Left colon (tissue), 2 donors: ENCODE results near the gene AZU1. TPM values are rescaled to one million over a fixed set of nuclear protein-coding genes. Genes with fewer than 3 reads are reported as not detected.
"Not testable (repeated sequence)": the region's sequence is repeated elsewhere in the genome, so short reads cannot be mapped to it uniquely, and the experiment has no call there.

Experiments
- ATAC-seq: fragments of 200-7000 bp; cut with Tn5 transposase; one replicate; pipeline ENCODE4 v1.9.1; 2020; ENCODE audit warnings: mild to moderate bottlenecking, moderate library complexity
- DNase-seq, 2 donors: peaks; one replicate each; pipeline ENCODE4 v3.0.0-alpha.2; 2020
- intact Hi-C, 2 donors: fragments of 100-400 bp; cut with DNase I in 1 of 2; cut with micrococcal nuclease in 1 of 2; formaldehyde crosslinking; loops; one replicate each; pipeline versions ENCODE4 v1.11.2 to v1.14.0; 2022; cut with DNase I, micrococcal nuclease
- total RNA-seq, 2 donors: library from RNA; stranded (reverse); fragmentation: NEBNext Ultra II Directional; extraction: Animal tissue kit (Norgen Biotek cat#: 25700); gene quantifications; one replicate each; pipeline ENCODE4 v1.2.1, GENCODE V29; 2021
- donor health status: DM: no; HTN: no; CAD: no.
- donor health status: DM: yes; HTN: yes; CAD: no.

The AZU1 gene
- total RNA-seq, 2 donors from 2014 or later, result not detected

DNA sequence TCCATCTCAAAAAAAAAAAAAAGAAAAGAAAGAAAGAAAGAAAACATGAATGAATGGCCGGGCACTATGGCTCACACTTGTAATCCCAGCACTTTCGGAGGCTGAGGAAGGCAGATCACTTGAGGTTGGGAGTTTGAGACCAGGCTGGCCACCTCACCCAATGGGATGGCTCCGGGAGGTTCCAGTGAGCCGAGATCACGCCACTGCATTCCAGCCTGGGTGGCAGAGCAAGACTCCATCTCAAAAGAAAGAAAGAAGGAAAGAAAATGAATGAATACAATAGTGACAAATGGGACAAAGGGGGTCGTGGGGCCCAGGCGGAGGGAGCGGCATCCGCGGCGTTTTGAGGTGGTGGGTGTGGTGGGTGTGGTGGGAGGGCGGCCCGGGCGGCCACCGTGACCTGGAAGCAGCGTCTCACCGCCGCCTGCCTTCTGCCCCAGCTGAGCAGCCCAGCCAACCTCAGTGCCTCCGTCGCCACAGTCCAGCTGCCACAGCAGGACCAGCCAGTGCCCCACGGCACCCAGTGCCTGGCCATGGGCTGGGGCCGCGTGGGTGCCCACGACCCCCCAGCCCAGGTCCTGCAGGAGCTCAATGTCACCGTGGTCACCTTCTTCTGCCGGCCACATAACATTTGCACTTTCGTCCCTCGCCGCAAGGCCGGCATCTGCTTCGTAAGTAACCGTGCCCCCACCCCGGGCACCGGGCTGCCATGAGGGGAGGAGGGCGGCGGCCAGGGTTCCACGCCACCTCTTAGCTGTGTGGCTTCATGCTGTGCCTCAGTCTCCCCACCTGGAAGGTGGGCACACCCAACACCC lies 18.3 kb downstream of the AZU1 start:
- ATAC-seq (no peak), DNase-seq (no peak)
- intact Hi-C loops, result no loop called here

DNA sequence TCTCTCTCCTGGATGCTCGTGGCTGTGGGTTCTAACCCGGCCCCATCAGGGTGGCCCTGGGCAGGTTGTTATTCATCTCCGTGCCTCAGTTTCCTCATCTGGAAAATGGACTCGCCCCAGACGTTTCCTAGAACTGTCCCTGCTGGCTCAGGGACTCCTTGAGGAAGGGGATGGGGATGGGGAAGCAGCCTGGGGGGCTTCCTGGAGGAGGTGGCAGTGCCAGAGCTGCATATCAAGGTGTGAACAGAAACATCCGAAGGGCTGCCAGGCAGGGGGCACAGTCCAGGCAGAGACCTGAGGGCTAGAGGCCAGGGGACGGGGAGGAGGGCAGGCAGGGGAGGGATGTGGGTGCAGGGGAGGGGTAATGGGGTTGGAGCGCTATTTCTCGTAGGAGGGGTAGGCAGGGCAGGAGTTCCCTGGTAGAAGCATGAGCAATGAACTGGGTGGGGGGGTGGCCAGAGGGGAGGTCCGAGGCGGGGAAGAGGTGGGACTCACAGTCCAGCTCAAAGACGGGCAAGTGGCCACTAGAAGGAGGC lies 20.8 kb downstream of the AZU1 start:
- ATAC-seq (no peak), DNase-seq (no peak)
- intact Hi-C loops, result no loop called here

DNA sequence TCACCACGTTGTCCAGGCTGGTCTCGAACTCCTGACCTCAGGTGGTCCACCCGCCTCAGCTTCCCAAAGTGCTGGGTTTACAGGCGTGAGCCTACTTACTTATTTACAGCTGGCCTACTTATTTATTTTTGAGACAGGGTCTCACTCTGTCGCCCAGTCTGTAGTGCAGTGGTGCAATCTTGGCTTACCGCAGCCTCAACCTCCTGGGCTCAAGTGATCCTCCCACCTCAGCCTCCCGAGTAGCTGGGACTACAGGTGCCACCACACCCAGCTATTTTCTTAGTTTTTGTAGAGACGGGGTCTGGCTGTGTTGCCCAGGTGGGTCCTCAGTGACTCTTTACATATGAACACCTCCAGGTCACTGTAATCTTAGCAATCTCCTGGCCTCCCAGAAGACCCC lies 21.6 kb downstream of the AZU1 start:
- DNase-seq, intact Hi-C loops, ATAC-seq: not testable (repeated sequence)

DNA sequence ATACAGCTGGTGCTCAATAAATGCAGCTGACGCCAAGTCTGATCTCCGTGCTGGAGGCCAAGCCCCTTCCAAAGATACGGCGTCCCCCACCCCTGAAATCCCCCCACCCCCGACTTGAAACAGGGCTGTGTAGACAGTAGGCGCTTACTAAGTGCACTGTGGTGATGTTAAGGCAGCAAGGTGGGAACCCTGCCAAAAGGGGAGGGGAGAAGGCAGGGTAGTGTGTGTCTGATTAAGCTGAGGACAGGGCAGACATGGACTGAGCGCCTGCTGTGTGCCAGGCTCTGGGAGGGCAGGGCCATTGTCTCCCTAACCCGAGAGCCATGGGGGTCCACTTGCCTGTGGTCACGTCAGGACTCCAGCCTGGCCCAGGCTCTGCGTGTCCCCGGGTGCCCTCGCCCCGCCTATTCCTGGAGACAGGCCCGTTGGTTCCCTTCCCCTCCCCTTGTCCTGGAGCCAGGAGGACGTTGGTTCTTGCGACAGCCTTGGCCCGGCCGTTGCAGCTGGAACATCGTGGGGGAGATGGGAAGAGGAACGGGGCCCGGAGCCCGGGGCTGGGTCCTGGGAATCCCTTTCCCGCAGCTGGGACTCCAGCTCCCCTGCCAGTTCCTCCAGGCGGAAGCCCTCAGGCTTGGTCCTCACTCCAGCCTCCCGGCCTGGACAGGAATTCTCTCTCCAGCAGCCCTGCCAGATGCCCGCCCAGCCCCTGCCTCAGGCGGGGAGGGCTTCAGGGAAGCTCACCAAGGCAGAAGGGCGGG lies 22.8 kb downstream of the AZU1 start:
- ATAC-seq (peak; percentile 80), DNase-seq (peak; percentile 70 to 86)
- intact Hi-C loops, result no loop called here

DNA sequence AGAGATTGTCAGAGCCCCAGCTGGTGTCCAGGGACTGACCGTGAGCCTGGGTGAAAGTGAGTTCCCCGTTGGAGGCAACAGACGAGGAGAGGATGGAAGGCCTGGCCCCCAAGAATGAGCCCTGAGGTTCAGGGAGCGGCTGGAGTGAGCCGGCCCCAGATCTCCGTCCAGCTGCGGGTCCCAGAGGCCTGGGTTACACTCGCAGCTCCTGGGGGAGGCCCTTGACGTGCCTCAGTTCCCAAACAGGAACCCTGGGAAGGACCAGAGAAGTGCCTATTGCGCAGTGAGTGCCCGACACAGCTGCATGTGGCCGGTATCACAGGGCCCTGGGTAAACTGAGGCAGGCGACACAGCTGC lies 23.3 kb downstream of the AZU1 start:
- intact Hi-C loops, result no loop called here
- no peak for DNase-seq
- ATAC-seq, result no peak

DNA sequence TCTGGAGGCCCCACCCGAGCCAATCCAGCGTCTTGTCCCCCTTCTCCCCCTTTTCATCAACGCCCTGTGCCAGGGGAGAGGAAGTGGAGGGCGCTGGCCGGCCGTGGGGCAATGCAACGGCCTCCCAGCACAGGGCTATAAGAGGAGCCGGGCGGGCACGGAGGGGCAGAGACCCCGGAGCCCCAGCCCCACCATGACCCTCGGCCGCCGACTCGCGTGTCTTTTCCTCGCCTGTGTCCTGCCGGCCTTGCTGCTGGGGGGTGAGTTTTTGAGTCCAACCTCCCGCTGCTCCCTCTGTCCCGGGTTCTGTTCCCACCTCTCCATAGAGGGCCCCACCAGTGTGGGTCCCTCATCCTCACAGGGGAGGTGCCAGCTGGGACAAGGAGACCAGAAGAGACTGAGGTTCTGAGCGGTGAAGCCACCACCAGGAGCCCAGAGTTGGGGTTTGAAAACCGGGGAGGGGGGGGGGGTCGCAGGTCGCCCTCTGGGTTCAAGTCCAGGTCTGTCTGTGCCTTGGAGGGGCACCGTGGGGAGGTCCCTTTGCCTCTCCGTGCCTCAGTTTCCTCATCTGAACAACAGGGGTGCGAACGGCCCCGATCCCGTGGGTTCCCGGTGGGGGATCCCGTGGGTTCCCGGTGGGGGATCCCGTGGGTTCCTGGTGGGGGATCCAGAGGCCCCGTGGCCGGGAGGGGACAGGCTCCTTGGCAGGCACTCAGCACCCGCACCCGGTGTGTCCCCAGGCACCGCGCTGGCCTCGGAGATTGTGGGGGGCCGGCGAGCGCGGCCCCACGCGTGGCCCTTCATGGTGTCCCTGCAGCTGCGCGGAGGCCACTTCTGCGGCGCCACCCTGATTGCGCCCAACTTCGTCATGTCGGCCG lies 24.7 kb downstream of the AZU1 start, which contains the start of gene ELANE:
Gene ELANE (plus strand): TSS at position 168 of the 878 bp plus-strand sequence. CDS start 26 bp downstream, at position 194.
- DNase-seq (no peak), ATAC-seq (no peak)
- intact Hi-C loops, result no loop called here

DNA sequence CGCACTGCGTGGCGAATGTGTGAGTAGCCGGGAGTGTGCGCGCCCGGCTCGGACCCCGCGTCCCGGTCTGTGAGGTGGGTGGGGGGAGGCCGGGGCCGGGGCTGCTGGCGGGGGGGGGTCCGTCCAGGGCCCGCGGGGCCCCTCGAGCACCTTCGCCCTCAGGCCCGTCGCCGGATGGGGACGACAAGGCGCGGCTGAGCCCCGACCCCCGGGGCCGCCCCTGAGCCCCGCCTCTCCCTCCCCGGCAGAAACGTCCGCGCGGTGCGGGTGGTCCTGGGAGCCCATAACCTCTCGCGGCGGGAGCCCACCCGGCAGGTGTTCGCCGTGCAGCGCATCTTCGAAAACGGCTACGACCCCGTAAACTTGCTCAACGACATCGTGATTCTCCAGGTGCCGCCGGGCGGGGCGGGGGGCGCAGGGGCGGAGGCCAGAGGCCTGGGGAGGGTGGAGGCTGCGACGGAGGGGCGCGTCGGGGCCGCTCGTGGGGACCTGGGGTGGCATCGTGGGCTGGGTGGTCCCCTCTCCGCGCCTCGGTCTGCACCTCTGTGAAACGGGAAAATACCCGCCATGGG lies 25.5 kb downstream of the AZU1 start:
- ATAC-seq, result no peak
- no peak for DNase-seq
- intact Hi-C loops, result no loop called here

DNA sequence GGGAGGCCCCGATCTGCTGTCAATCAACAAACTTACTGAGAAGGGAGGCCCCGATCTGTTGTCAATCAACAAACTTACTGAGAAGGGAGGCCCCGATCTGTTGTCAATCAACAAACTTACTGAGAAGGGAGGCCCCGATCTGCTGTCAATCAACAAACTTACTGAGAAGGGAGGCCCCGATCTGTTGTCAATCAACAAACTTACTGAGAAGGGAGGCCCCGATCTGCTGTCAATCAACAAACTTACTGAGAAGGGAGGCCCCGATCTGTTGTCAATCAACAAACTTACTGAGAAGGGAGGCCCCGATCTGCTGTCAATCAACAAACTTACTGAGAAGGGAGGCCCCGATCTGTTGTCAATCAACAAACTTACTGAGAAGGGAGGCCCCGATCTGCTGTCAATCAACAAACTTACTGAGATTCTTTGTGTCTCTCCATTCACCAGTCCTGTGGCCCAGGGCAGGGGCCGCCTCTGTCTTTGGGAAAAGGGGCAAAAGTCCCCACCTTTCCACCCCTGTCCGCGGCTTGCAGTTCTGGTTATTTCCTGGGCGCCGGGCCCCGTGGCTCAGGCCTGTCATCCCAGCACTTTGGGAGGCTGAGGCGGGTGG lies 26.1 kb downstream of the AZU1 start:
- DNase-seq, intact Hi-C loops, ATAC-seq: not testable (repeated sequence)

DNA sequence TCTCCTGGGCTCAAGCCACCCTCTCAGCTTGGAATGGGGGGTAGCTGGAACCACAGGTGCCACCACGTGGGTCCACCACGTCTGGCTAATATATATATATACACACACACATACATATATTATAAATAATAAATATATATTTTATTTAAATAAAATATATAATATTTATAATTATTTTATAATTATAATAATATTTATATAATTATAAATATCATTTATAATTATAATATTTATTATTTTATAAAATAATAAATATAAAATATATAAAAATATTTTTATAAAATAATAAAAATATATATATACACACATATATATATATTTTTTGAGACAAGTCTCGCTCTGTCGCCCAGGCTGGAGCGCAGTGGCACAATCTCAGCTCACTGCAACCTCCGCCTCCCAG lies 26.9 kb downstream of the AZU1 start:
- no peak for ATAC-seq
- no peak for DNase-seq
- intact Hi-C loops, result no loop called here

DNA sequence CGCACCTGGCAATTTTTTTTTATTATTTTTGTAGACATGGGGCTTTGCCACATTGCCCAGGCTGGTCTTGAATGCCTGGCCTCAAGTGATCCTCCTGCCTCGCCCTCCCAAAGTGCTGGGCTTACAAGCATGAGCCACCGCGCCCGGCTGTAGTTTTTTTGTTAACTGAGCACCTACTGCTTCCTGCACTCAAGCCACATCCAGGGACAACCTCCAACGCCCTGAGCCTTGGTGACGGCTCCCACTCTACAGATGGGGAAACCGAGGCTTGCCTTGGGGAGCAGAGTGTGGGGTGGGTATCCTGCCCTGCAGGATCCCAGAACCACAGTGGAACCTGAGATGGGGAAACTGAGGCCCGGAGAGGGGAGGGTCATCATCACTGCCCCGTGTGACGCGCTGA lies 27.5 kb downstream of the AZU1 start:
- DNase-seq (no peak), ATAC-seq (no peak)
- intact Hi-C loops, result no loop called here

DNA sequence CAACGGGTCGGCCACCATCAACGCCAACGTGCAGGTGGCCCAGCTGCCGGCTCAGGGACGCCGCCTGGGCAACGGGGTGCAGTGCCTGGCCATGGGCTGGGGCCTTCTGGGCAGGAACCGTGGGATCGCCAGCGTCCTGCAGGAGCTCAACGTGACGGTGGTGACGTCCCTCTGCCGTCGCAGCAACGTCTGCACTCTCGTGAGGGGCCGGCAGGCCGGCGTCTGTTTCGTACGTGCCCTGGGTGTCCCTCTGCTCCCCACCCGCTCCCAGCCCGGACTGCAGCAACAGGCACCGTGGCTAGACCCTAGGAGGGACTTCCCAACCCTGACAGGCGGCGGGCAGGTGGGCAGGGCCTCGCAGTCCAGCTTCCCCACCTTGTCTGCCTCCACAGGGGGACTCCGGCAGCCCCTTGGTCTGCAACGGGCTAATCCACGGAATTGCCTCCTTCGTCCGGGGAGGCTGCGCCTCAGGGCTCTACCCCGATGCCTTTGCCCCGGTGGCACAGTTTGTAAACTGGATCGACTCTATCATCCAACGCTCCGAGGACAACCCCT lies 28.0 kb downstream of the AZU1 start:
- ATAC-seq (no peak), DNase-seq (no peak)
- intact Hi-C loops, result no loop called here

DNA sequence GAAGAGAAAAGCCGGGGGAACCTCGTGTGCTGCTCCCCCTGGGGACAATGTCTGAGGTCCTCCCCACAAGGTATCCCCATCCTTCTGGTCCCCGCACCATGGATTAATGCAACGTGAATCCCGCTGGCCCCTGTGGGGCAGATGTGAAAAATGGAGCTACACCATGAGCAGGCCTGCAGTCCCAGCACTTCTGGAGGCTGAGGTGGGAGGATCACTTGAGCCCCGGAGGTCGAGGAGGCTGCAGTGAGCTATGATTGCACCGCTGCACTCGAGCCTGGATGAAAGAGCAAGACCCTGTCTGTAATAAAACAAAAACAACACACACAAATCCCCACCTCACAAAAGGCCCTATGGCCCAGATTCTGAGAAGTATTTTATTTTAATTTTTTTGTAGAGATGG lies 30.6 kb downstream of the AZU1 start:
- no peak for DNase-seq
- intact Hi-C loops, result no loop called here
- no peak for ATAC-seq

DNA sequence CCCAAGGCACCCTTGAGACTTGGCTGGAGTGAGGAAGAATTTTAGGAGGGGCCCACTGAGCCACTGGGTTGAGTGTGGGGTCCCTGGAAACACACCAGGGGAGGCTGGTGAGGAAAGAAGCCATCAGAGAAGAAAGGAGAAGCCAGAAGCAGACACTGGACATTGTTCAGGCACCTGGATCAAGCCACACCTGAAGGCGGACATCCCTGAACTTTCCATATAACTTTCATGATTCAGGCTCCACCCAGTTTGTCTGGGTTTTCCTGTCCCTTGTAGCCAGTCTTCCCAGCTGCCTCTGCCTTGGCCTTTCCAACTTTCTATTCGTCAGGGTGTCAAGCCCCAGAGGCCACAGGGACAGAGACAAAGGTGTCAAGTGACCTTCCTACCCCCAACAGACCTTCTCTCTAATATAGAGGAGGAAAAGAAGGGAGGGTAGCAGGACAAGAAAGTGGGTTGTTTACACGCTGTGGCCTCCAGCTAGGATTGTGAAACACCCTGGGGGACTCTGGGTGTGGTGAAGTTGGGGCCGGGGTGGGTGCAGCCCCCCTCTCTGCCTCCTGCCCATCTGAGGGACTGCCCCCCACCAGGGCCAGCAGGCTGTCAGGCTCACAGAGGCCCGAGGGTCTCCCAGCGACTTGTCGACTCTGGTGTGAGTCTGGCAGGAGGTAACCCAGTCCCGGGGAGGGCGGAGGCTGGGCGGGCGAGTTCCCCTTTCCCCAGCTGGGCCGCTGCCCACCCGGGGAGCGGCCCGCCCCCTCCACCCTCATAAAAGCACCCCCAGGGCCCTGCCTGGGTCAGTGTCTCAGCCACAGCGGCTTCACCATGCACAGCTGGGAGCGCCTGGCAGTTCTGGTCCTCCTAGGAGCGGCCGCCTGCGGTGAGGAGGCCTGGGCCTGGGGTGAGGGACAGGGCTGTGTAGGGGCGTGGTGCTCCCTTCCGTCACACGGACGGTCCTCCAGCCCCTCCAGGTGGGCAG lies 31.5 kb downstream of the AZU1 start, which contains the start of gene CFD:
Gene CFD (plus strand): TSS at position 797 of the 976 bp plus-strand sequence. CDS start 26 bp downstream, at position 823.
- ATAC-seq (peak; percentile 9), DNase-seq (peak; percentile 50 to 63)
- intact Hi-C loops, result no loop called here

DNA sequence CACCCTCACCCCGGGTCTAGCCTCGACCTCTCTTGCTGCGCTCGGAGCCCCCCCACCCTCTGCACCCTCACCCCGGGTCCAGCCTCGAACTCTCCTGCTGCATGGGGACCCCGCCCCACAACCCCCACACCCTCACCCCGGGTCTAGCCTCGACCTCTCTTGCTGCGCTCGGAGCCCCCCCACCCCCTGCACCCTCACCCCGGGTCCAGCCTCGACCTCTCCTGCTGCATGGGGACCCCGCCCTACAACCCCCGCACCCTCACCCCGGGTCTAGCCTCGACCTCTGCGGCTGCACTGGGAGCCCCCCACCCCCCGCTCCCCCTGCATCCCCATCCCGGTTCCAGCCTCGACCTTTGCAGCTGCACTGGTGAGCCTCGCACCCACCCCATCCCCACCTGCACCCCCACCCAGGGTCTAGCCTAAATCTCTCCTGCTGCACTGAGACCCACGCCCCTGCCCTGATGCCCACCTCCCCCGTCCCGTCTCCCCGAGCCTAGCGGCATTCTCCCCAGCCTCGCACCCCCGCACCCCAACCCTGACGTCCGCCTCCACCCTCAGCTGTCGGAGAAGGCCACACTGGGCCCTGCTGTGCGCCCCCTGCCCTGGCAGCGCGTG lies 33.6 kb downstream of the AZU1 start:
- no peak for ATAC-seq
- intact Hi-C loops, result loop anchor here in 1 of 2 donors (5.0 kb wide), 1 partner anchor 56 kb away; the partner anchor contains the start of gene KISS1R
- DNase-seq, result no peak

DNA sequence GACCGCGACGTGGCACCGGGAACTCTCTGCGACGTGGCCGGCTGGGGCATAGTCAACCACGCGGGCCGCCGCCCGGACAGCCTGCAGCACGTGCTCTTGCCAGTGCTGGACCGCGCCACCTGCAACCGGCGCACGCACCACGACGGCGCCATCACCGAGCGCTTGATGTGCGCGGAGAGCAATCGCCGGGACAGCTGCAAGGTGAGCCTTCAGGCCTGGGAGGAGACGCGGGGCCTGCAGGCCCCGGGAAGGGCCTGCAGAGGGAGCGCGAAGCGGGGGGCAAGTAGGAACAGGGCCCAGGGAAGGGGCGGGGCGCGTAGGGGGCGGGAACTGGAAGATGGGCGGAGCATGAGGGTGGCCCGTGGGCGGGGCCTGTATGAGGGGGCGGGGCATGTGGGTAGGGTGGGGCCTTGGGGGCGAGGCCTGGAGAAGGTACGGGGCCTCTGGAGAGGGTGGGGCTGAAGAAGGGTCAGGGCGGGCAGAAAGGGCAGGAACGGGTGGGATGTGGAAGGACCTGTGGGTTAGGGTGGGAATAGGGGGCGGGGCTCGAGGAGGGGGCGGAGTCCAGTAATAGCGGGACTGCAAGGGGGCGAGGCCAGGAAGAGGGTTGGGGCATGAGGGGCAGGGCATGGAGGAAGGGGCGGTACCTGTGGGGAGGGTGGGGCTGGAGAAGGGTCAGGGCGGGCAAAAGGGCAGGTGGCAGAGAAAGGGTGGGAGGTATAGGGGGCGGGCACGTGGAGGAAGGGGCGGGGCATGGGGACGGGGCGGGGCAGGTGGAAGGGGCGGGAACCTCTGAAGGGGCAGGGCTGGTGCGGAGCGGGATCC lies 34.3 kb downstream of the AZU1 start:
- DNase-seq (peak; percentile 71 to 76), ATAC-seq (peak; percentile 52)
- intact Hi-C loops, result loop anchor here (2.0 to 5.0 kb wide), 2 partner anchors 55 to 59 kb away; partner anchors contain the start of gene KISS1R (in 1 of the 2)
